Cardiac fibroblast (primary cell): Measurements from ENCODE around the gene ADAM19.

Experiments used
- DNase-seq, 2 donors: peaks; one replicate each; pipeline versions ENCODE4 v3.0.0 to v3.0.0-alpha.2; 2010; ENCODE audit warnings: low read depth in 2 of 2
- H3K4me3 ChIP-seq, 2 donors: replicated peaks in 1 of 2; 1 replicate in 1 of 2; 2 replicates in 1 of 2; pipeline ENCODE4 v1.5.1; 2011; ENCODE audit warnings: low read depth in 2 of 2, low read length in 2 of 2, mild to moderate bottlenecking in 2 of 2, moderate library complexity in 1 of 2
- CTCF ChIP-seq: IDR thresholded peaks from one replicate; pipeline ENCODE4 v1.5.1; 2011; ENCODE audit warnings: low read depth, mild to moderate bottlenecking, low read length, inconsistent platforms

Gene ADAM19

GRCh38 chr5:157481666-157482065 lies 93.9 kb downstream of the ADAM19 start:
- H3K4me3 ChIP-seq, result no peak overlapping the region
- DNase-seq, result no peak
- TF ChIP-seq CTCF, result no peak

GRCh38 chr5:157481265-157481664 lies 94.3 kb downstream of the ADAM19 start:
- no peak for TF ChIP-seq CTCF
- H3K4me3 ChIP-seq, result no peak overlapping the region
- no peak for DNase-seq

GRCh38 chr5:157479612-157480510 lies 95.7 kb downstream of the ADAM19 start:
- no peak for TF ChIP-seq CTCF

GRCh38 chr5:157479166-157479565 lies 96.4 kb downstream of the ADAM19 start:
- no peak for TF ChIP-seq CTCF
- no peak overlapping the region for H3K4me3 ChIP-seq
- DNase-seq, result peak in 1 of 2 donors; percentile 58

More at GRCh38 chr5:157479612-157480510, 95.7 kb downstream of the ADAM19 start:
- no peak overlapping the region for H3K4me3 ChIP-seq
- DNase-seq, result no peak

GRCh38 chr5:157478726-157479125 lies 96.8 kb downstream of the ADAM19 start:
- DNase-seq, result no peak
- H3K4me3 ChIP-seq, result no peak overlapping the region
- no peak for TF ChIP-seq CTCF

GRCh38 chr5:157477814-157478494 lies 97.6 kb downstream of the ADAM19 start:
- no peak for DNase-seq
- no peak overlapping the region for H3K4me3 ChIP-seq
- TF ChIP-seq CTCF, result no peak
